Mucosa of descending colon (tissue), 3 donors: Measurements from ENCODE around the gene AGBL3. TPM values are rescaled to one million over a fixed set of nuclear protein-coding genes. Genes with fewer than 3 reads are reported as not detected.
"Not testable (repeated sequence)": the region's sequence is repeated elsewhere in the genome, so short reads cannot be mapped to it uniquely, and the experiment has no call there.

Experiments
- ATAC-seq: fragments of 200-7000 bp; cut with Tn5 transposase; one replicate; pipeline ENCODE4 v1.9.1; 2020; ENCODE audit warnings: mild to moderate bottlenecking, moderate library complexity
- DNase-seq, 3 donors: peaks; one replicate each; pipeline ENCODE4 v3.0.0-alpha.2; 2020
- H3K36me3 ChIP-seq: fragments of 200-600 bp; one replicate; pipeline ENCODE4 v1.8.0; 2021; ENCODE audit warnings: low read depth, mild to moderate bottlenecking
- H3K4me1 ChIP-seq: fragments of 200-600 bp; one replicate; pipeline ENCODE4 v1.8.0; 2021; ENCODE audit warnings: low read depth, mild to moderate bottlenecking
- H3K4me3 ChIP-seq: fragments of 200-600 bp; one replicate; pipeline ENCODE4 v1.8.0; 2021; ENCODE audit warnings: mild to moderate bottlenecking
- H3K9me3 ChIP-seq: fragments of 200-600 bp; one replicate; pipeline ENCODE4 v1.8.0; 2021; ENCODE audit warnings: mild to moderate bottlenecking
- CTCF ChIP-seq: fragments of 200-600 bp; IDR thresholded peaks from one replicate; pipeline ENCODE4 v1.8.0; 2022; ENCODE audit warnings: antibody characterized with exemption, mild to moderate bottlenecking
- intact Hi-C, 2 donors: fragments of 100-400 bp; cut with DNase I in 1 of 2; cut with micrococcal nuclease in 1 of 2; formaldehyde crosslinking; loops; one replicate each; pipeline versions ENCODE4 v1.11.0 to v1.11.1; 2022; cut with DNase I, micrococcal nuclease
- total RNA-seq, 3 donors: library from RNA; stranded (reverse); fragmentation: NEBNext Ultra II Directional in 2 of 3; extraction: Animal tissue kit (Norgen Biotek cat#: 25700) in 2 of 3; gene quantifications; one replicate each; pipeline versions ENCODE4 v1.2.1 to v1.2.4, GENCODE V29; 2021 to 2023
- donor health status: DM: no; HTN: no; CAD: no; lungs with moderate emphysema.
- donor health status: DM: no; HTN: no; CAD: no.
- donor health status: DM: no; HTN: yes; CAD: no.

The AGBL3 gene
- total RNA-seq, 3 donors from 2014 or later = 1.6 to 2.5 (median 1.9) TPM

GRCh38 chr7:135168001-135168400 lies 181.7 kb downstream of the AGBL3 start:
- intact Hi-C loops = loop anchor here in 1 of 2 donors (10.0 kb wide), 1 partner anchor 203 kb away; no protein-coding TSS in a partner anchor
- peaks cover 16% of the 10 kb centered on the region for H3K4me1 ChIP-seq

GRCh38 chr7:135168489-135169140 lies 182.3 kb downstream of the AGBL3 start:
- H3K4me3 ChIP-seq = no peak overlapping the region
- DNase-seq = no peak
- intact Hi-C loops = loop anchor here in 1 of 2 donors (10.0 kb wide), 1 partner anchor 204 kb away; no protein-coding TSS in a partner anchor

More at GRCh38 chr7:135168001-135168400, 181.7 kb downstream of the AGBL3 start:
- no peaks in the 10 kb centered on the region for H3K9me3 ChIP-seq
- peaks cover 3% of the 10 kb centered on the region for H3K36me3 ChIP-seq
- TF ChIP-seq CTCF = no peak
- ATAC-seq = no peak
- H3K4me3 ChIP-seq = no peak overlapping the region
- peak in 1 of 3 donors; percentile 44 for DNase-seq

GRCh38 chr7:135169141-135169963 lies 183.0 kb downstream of the AGBL3 start:
- peaks cover 16% of the 10 kb centered on the region for H3K4me1 ChIP-seq
- DNase-seq (peak; percentile 58 to 72 (median 68)), ATAC-seq (peak; percentile 33)
- no peaks in the 10 kb centered on the region for H3K9me3 ChIP-seq
- no peak for TF ChIP-seq CTCF
- H3K36me3 ChIP-seq = peaks cover 3% of the 10 kb centered on the region
- intact Hi-C loops = loop anchor here in 1 of 2 donors (10.0 kb wide), 1 partner anchor 205 kb away; no protein-coding TSS in a partner anchor
- peak overlapping the region; percentile 93 for H3K4me3 ChIP-seq

More at GRCh38 chr7:135168489-135169140, 182.3 kb downstream of the AGBL3 start:
- ATAC-seq = no peak
- no peak for TF ChIP-seq CTCF
- peaks cover 3% of the 10 kb centered on the region for H3K36me3 ChIP-seq
- no peaks in the 10 kb centered on the region for H3K9me3 ChIP-seq
- H3K4me1 ChIP-seq = peaks cover 16% of the 10 kb centered on the region

- Histone ChIP-seq H3K4me1 (peaks cover 16% of the 10 kb centered on the region), H3K36me3 (peaks cover 3% of the 10 kb centered on the region), H3K4me3 (peak overlapping the region; percentile 93), H3K9me3 (no peaks in the 10 kb centered on the region)
- DNase-seq (no peak), ATAC-seq (no peak)
- intact Hi-C loops = loop anchor here in 1 of 2 donors (10.0 kb wide), 1 partner anchor 205 kb away; no protein-coding TSS in a partner anchor
- no peak for TF ChIP-seq CTCF
Measured at GRCh38 chr7:135169964-135170273, 183.6 kb downstream of the AGBL3 start.

- peak; percentile 68 for TF ChIP-seq CTCF
- Histone ChIP-seq H3K36me3 (peaks cover 3% of the 10 kb centered on the region), H3K4me1 (peaks cover 16% of the 10 kb centered on the region), H3K9me3 (no peaks in the 10 kb centered on the region), H3K4me3 (peak within 1 kb of the TSS; percentile 93)
- ATAC-seq (peak; percentile 96), DNase-seq (peak; percentile 97 to 98 (median 98))
- intact Hi-C loops = no loop called here
Measured at GRCh38 chr7:135170274-135170997, 184.1 kb downstream of the AGBL3 start, which contains the start of gene CYREN. Gene CYREN, minus strand, starts transcription at chr7:135170707. Its CDS starts 1,785 bp downstream, at chr7:135168922.

GRCh38 chr7:135170998-135171481 lies 184.7 kb downstream of the AGBL3 start:
- H3K9me3 ChIP-seq, H3K36me3 ChIP-seq, intact Hi-C loops, DNase-seq, ATAC-seq: not testable (repeated sequence)
- Histone ChIP-seq H3K4me1 (peaks cover 16% of the 10 kb centered on the region), H3K4me3 (peak overlapping the region; percentile 93)

GRCh38 chr7:135171581-135172291 lies 185.4 kb downstream of the AGBL3 start:
- ATAC-seq, H3K36me3 ChIP-seq, H3K9me3 ChIP-seq, H3K4me3 ChIP-seq, intact Hi-C loops: not testable (repeated sequence)
- H3K4me1 ChIP-seq = peaks cover 16% of the 10 kb centered on the region
- peak in 1 of 3 donors; percentile 32 for DNase-seq
